ENCODE measurements around the gene TAF4. TPM values are rescaled to one million over a fixed set of nuclear protein-coding genes. Genes with fewer than 3 reads are reported as not detected.
"Not testable (repeated sequence)": the region's sequence is repeated elsewhere in the genome, so short reads cannot be mapped to it uniquely, and the experiment has no call there.

TAF4 gene
- total RNA-seq, 2 donors from 2014 or later, result 12.7 to 29.0 TPM

DNA sequence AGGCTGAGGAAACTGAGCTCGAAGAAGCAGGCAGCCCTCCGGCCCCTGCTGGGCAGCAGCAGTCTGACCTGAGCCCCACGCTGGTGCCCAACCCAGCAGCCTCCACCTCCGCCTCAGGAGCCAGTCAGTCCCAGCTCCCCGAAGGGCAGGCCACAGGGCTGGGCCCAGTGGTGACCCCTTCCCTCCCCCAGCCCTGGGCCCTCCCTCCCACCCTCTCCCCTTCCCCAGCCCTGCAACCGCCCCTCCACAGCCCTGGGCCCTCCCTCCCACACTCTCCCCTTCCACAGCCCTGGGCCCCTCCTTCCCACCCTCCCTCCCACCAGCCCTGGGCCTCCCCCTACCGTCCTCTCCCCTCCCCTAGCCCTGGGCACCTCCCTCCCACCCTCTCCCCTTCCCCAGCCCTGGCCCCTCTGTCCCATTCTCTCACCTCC lies 115.0 kb downstream of the TAF4 start:
- H3K27ac ChIP-seq, result no peak overlapping the region
- TF ChIP-seq, protein P1, sequence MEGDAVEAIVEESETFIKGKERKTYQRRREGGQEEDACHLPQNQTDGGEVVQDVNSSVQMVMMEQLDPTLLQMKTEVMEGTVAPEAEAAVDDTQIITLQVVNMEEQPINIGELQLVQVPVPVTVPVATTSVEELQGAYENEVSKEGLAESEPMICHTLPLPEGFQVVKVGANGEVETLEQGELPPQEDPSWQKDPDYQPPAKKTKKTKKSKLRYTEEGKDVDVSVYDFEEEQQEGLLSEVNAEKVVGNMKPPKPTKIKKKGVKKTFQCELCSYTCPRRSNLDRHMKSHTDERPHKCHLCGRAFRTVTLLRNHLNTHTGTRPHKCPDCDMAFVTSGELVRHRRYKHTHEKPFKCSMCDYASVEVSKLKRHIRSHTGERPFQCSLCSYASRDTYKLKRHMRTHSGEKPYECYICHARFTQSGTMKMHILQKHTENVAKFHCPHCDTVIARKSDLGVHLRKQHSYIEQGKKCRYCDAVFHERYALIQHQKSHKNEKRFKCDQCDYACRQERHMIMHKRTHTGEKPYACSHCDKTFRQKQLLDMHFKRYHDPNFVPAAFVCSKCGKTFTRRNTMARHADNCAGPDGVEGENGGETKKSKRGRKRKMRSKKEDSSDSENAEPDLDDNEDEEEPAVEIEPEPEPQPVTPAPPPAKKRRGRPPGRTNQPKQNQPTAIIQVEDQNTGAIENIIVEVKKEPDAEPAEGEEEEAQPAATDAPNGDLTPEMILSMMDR (IDR thresholded peaks at IDR 0.05), result no peak
- TF ChIP-seq POLR2A (IDR thresholded peaks at IDR 0.05), result no peak
- ATAC-seq, result no peak
- WGBS, 2 donors, result 71 to 79% methylated on average over 4 to 7 of the region's 7 CpGs
- H3K4me3 ChIP-seq, result no peak overlapping the region
- peak in 1 of 4 donors; percentile 7 for DNase-seq
- H3K4me1 ChIP-seq, result peaks cover 7% of the 10 kb centered on the region
- no peaks in the 10 kb centered on the region for H3K9me3 ChIP-seq
- H3K27me3 ChIP-seq, result no peaks in the 10 kb centered on the region
- intact Hi-C loops (cut with DNase I), result no loop called here
- no peaks in the 10 kb centered on the region for H3K36me3 ChIP-seq (replicated peaks in 1 of 2; ENCODE audit: insufficient read depth in 1 of 2, low read depth in 2 of 2)

GRCh38 chr20:61949714-61950640 lies 115.7 kb downstream of the TAF4 start:
- 78 to 85% methylated on average over 4 to 20 of the region's 21 CpGs for WGBS, 2 donors
- H3K36me3 ChIP-seq (replicated peaks in 1 of 2; ENCODE audit: insufficient read depth in 1 of 2, low read depth in 2 of 2), result no peaks in the 10 kb centered on the region
- H3K9me3 ChIP-seq, result no peaks in the 10 kb centered on the region
- ATAC-seq, result no peak
- no peaks in the 10 kb centered on the region for H3K27me3 ChIP-seq
- no peak overlapping the region for H3K27ac ChIP-seq
- DNase-seq, result peak in 1 of 4 donors; percentile 8
- no peaks in the 10 kb centered on the region for H3K4me1 ChIP-seq
- no peak overlapping the region for H3K4me3 ChIP-seq
- no peak for TF ChIP-seq POLR2A (IDR thresholded peaks at IDR 0.05)
- TF ChIP-seq, protein P1 (IDR thresholded peaks at IDR 0.05), result no peak
- intact Hi-C loops (cut with DNase I), result no loop called here

GRCh38 chr20:61949363-61949713 lies 116.3 kb downstream of the TAF4 start:
- intact Hi-C loops (cut with DNase I), result no loop called here
- WGBS, 2 donors, result 89 to 92% methylated on average over 2 to 7 of the region's 7 CpGs
- no peak overlapping the region for H3K4me3 ChIP-seq
- H3K4me1 ChIP-seq, result no peaks in the 10 kb centered on the region
- no peak overlapping the region for H3K27ac ChIP-seq
- peak in 1 of 4 donors; percentile 4 for DNase-seq
- no peaks in the 10 kb centered on the region for H3K9me3 ChIP-seq
- H3K27me3 ChIP-seq, result no peaks in the 10 kb centered on the region
- ATAC-seq, result no peak
- H3K36me3 ChIP-seq (replicated peaks in 1 of 2; ENCODE audit: insufficient read depth in 1 of 2, low read depth in 2 of 2), result no peaks in the 10 kb centered on the region
- TF ChIP-seq, protein P1 (IDR thresholded peaks at IDR 0.05), result no peak
- no peak for TF ChIP-seq POLR2A (IDR thresholded peaks at IDR 0.05)

DNA sequence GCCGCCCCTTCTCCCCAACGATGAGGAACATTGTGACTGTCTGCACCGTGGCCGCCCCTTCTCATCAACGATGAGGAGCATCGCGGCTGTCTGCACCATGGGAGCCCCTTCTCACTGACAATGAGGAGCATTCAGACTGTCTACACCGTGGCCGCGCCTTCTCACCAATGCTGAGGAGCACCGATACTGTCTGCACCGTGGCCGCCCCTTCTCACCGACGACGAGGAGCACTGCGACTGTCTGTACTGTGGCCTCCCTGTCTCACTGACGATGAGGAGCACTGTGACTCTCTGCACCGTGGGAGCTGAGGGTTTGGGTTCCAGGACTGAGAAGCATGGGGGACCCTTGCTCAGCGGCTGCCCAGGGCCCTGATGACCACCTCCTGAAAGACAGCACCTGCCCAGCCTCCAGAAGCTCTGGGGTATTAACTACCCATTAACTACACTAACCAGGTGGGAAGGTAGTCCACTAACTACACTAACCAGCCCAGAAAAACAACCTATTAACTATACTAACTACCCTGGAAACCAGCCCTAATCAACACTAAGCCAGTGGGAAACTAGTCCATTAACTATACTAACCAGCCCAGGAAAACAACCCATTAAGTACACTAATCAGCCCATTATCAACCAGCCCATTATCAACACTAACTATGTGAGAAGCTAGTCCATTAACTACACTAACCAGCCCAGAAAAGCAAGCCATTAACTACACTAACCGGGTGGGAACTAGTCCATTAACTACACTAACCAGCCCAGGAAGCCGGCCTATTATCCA lies 116.9 kb downstream of the TAF4 start:
- WGBS, 2 donors, result 86 to 91% methylated on average over 11 to 22 of the region's 22 CpGs
- Histone ChIP-seq H3K27ac (no peak overlapping the region), H3K9me3 (no peaks in the 10 kb centered on the region), H3K27me3 (no peaks in the 10 kb centered on the region), H3K4me1 (no peaks in the 10 kb centered on the region), H3K36me3 (replicated peaks in 1 of 2; ENCODE audit: insufficient read depth in 1 of 2, low read depth in 2 of 2) (no peaks in the 10 kb centered on the region), H3K4me3 (no peak overlapping the region)
- intact Hi-C loops (cut with DNase I), result no loop called here
- TF ChIP-seq, protein P1 (IDR thresholded peaks at IDR 0.05), result no peak
- TF ChIP-seq POLR2A (IDR thresholded peaks at IDR 0.05), result no peak
- DNase-seq, result peak in 1 of 4 donors; percentile 3
- ATAC-seq, result no peak

DNA sequence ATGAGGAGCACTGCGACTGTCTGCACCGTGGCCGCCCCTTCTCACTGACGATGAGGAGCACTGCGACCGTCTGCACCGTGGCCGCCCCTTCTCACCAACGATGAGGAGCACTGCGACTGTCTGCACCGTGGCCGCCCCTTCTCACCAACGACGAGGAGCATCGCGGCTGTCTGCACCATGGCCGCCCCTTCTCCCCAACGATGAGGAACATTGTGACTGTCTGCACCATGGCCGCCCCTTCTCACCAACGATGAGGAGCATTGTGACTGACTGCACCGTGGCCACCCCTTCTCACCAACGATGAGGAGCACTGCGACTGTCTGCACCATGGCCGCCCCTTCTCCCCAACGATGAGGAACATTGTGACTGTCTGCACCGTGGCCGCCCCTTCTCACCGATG lies 117.6 kb downstream of the TAF4 start:
- H3K27ac ChIP-seq; intact Hi-C loops (cut with DNase I); H3K4me1 ChIP-seq; H3K4me3 ChIP-seq; ATAC-seq; H3K36me3 ChIP-seq (replicated peaks in 1 of 2; ENCODE audit: insufficient read depth in 1 of 2, low read depth in 2 of 2); H3K9me3 ChIP-seq; DNase-seq; H3K27me3 ChIP-seq: not testable (repeated sequence)
- 69 to 79% methylated on average over 26 to 27 of the region's 28 CpGs for WGBS, 2 donors

DNA sequence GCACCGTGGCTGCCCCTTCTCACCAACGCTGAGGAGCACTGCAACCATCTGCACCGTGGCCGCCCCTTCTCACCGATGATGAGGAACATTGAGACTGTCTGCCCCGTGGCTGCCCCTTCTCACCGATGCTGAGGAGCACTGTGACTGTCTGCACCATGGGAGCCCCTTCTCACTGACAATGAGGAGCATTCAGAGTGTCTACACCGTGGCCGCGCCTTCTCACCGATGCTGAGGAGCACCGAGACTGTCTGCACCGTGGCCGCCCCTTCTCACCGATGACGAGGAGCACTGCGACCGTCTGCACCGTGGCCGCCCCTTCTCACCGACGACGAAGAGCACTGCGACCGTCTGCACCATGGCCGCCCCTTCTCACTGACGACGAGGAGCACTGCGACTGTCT lies 120.2 kb downstream of the TAF4 start:
- H3K9me3 ChIP-seq; H3K36me3 ChIP-seq (replicated peaks in 1 of 2; ENCODE audit: insufficient read depth in 1 of 2, low read depth in 2 of 2); H3K4me1 ChIP-seq; ATAC-seq; H3K27me3 ChIP-seq; H3K27ac ChIP-seq; intact Hi-C loops (cut with DNase I); DNase-seq; H3K4me3 ChIP-seq: not testable (repeated sequence)
- WGBS, 2 donors, result no CpG with 5 or more reads among the region's 29 CpGs

DNA sequence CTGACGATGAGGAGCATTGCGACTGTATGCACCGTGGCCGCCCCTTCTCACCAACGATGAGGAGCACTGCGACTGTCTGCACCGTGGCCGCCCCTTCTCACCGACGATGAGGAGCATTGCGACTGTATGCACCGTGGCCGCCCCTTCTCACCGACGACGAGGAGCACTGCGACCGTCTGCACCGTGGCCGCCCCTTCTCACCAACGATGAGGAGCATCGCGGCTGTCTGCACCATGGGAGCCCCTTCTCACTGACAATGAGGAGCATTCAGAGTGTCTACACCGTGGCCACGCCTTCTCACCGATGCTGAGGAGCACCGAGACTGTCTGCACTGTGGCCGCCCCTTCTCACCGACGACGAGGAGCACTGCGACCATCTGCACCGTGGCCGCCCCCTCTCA lies 120.7 kb downstream of the TAF4 start:
- intact Hi-C loops (cut with DNase I); H3K4me3 ChIP-seq; H3K4me1 ChIP-seq; H3K36me3 ChIP-seq (replicated peaks in 1 of 2; ENCODE audit: insufficient read depth in 1 of 2, low read depth in 2 of 2); H3K9me3 ChIP-seq; H3K27me3 ChIP-seq; DNase-seq; H3K27ac ChIP-seq; ATAC-seq: not testable (repeated sequence)
- WGBS, 2 donors, result 89% methylated on average over 12 of the region's 34 CpGs; no CpG with 5 or more reads in 1 of the 2 donors

Data from body of pancreas (tissue), 4 donors.